Measurements from ENCODE around the gene ZNF337. TPM values are rescaled to one million over a fixed set of nuclear protein-coding genes. Genes with fewer than 3 reads are reported as not detected.
A peak's percentile ranks its signal among the peaks of the same experiment; 100 is the strongest.

The ZNF337 gene
- total RNA-seq, 1 donor from 2014 or later, result 15.6 TPM

DNA sequence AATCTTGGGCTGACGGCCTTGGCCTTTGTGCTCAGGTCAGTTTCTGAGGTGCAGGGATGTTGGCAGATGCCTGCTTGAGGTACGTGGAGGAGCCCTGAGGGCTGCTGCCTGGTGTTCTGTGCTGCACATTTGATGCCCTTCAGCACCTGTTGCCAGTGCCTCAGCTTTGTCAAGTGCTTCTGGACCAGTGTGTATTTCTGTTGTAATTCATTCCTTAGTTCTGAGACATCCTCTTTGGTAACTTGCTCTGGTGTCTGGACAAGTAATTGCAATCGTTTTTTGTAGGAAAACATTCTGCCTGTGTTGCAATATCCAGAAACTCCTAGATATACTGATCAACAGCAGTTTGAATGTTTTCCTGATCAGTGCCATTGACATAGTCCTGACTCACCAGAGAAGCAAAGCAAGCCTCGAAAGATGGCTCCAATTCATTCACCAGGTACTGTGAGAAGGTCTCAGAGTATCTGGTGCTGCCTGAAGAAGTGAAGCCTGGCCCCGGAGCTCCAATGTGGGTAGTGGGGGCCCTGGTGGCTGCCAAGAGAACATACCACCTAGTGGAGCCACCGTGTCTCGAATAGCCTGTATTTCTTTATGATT, 26.7 kb downstream of the ZNF337 start:
- Mint-ChIP-seq H3K27me3 (ENCODE audit: low read depth, unreplicated experiment) (no peaks in the 10 kb centered on the region), H3K36me3 (ENCODE audit: low read depth, unreplicated experiment) (peaks cover 15% of the 10 kb centered on the region), H3K4me1 (ENCODE audit: low read depth, unreplicated experiment) (peaks cover 5% of the 10 kb centered on the region), H3K9me3 (ENCODE audit: unreplicated experiment) (no peaks in the 10 kb centered on the region), H3K4me3 (ENCODE audit: unreplicated experiment) (no peak overlapping the region), H3K27ac (ENCODE audit: unreplicated experiment) (no peak overlapping the region)
- Histone ChIP-seq H2AFZ (ENCODE audit: low read depth, low read length) (no peak overlapping the region), H3K4me1 (ENCODE audit: insufficient read depth, low read length) (no peaks in the 10 kb centered on the region), H3K9me3 (ENCODE audit: insufficient read depth, low read depth, low read length) (no peaks in the 10 kb centered on the region), H3K27ac (ENCODE audit: low read depth, low read length) (no peak overlapping the region), H4K20me1 (ENCODE audit: insufficient read depth, low read length) (peaks cover 4% of the 10 kb centered on the region), H3K79me2 (ENCODE audit: insufficient read depth, low read length) (no peaks in the 10 kb centered on the region), H3K4me2 (ENCODE audit: low read length) (no peak overlapping the region), H3K4me3 (ENCODE audit: insufficient read depth, low read depth, low read length) (no peak overlapping the region), H3K27me3 (ENCODE audit: insufficient read depth, low read length) (no peaks in the 10 kb centered on the region), H3K36me3 (ENCODE audit: insufficient read depth, low read length) (peaks cover 14% of the 10 kb centered on the region), H3K9ac (ENCODE audit: low read length) (no peak overlapping the region)
- TF ChIP-seq, protein P1, sequence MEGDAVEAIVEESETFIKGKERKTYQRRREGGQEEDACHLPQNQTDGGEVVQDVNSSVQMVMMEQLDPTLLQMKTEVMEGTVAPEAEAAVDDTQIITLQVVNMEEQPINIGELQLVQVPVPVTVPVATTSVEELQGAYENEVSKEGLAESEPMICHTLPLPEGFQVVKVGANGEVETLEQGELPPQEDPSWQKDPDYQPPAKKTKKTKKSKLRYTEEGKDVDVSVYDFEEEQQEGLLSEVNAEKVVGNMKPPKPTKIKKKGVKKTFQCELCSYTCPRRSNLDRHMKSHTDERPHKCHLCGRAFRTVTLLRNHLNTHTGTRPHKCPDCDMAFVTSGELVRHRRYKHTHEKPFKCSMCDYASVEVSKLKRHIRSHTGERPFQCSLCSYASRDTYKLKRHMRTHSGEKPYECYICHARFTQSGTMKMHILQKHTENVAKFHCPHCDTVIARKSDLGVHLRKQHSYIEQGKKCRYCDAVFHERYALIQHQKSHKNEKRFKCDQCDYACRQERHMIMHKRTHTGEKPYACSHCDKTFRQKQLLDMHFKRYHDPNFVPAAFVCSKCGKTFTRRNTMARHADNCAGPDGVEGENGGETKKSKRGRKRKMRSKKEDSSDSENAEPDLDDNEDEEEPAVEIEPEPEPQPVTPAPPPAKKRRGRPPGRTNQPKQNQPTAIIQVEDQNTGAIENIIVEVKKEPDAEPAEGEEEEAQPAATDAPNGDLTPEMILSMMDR (IDR thresholded peaks at IDR 0.05; ENCODE audit: insufficient read depth, low read depth, low read length), result no peak
- TF ChIP-seq EZH2 (IDR thresholded peaks at IDR 0.05; ENCODE audit: insufficient read depth, low read length), result no peak
- peak; percentile 43 for DNase-seq (ENCODE audit: low read depth)
- peak; percentile 88 for FAIRE-seq

GRCh38 chr20:25668446-25668845, 28.2 kb downstream of the ZNF337 start:
- H3K27me3 ChIP-seq (ENCODE audit: insufficient read depth, low read length), result no peaks in the 10 kb centered on the region
- H3K27ac ChIP-seq (ENCODE audit: low read depth, low read length), result no peak overlapping the region
- no peak overlapping the region for H3K4me3 ChIP-seq (ENCODE audit: insufficient read depth, low read depth, low read length)
- Mint-ChIP-seq H3K9me3 (ENCODE audit: unreplicated experiment) (no peaks in the 10 kb centered on the region), H3K36me3 (ENCODE audit: low read depth, unreplicated experiment) (peaks cover 3% of the 10 kb centered on the region), H3K27ac (ENCODE audit: unreplicated experiment) (no peak overlapping the region), H3K4me3 (ENCODE audit: unreplicated experiment) (no peak overlapping the region), H3K27me3 (ENCODE audit: low read depth, unreplicated experiment) (no peaks in the 10 kb centered on the region), H3K4me1 (ENCODE audit: low read depth, unreplicated experiment) (peaks cover 5% of the 10 kb centered on the region)
- H3K79me2 ChIP-seq (ENCODE audit: insufficient read depth, low read length), result no peaks in the 10 kb centered on the region
- TF ChIP-seq EZH2 (IDR thresholded peaks at IDR 0.05; ENCODE audit: insufficient read depth, low read length), result no peak
- TF ChIP-seq, protein P1 (IDR thresholded peaks at IDR 0.05; ENCODE audit: insufficient read depth, low read depth, low read length), result no peak
- no peaks in the 10 kb centered on the region for H4K20me1 ChIP-seq (ENCODE audit: insufficient read depth, low read length)
- FAIRE-seq (no peak), DNase-seq (ENCODE audit: low read depth) (no peak)
- H3K9ac ChIP-seq (ENCODE audit: low read length), result no peak overlapping the region
- H3K36me3 ChIP-seq (ENCODE audit: insufficient read depth, low read length), result peaks cover 1% of the 10 kb centered on the region
- H3K4me1 ChIP-seq (ENCODE audit: insufficient read depth, low read length), result no peaks in the 10 kb centered on the region
- H3K9me3 ChIP-seq (ENCODE audit: insufficient read depth, low read depth, low read length), result no peaks in the 10 kb centered on the region
- H2AFZ ChIP-seq (ENCODE audit: low read depth, low read length), result no peak overlapping the region
- no peak overlapping the region for H3K4me2 ChIP-seq (ENCODE audit: low read length)

DNA sequence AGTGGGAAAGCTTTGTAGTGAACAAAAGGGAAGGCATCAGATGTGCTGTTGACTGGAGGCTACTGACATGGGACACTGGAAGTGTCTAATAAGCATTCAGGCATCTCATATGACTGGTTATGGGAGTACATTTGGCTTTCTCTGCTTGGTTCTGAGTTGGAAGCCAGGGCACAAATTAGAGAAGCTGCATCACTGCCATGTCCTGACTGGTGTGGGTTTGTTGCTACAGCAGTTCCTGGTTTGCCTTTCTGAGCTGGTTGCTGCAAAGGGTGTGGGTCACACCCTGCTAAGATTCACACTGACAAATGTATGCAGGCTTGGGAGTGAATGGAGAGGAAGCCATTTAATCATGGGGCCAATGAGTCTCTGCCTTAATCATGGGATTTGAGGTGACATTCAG, 36.7 kb downstream of the ZNF337 start:
- Histone ChIP-seq H4K20me1 (ENCODE audit: insufficient read depth, low read length) (no peaks in the 10 kb centered on the region), H3K4me1 (ENCODE audit: insufficient read depth, low read length) (no peaks in the 10 kb centered on the region), H3K4me2 (ENCODE audit: low read length) (no peak overlapping the region), H3K4me3 (ENCODE audit: insufficient read depth, low read depth, low read length) (no peak overlapping the region), H3K27ac (ENCODE audit: low read depth, low read length) (no peak overlapping the region), H2AFZ (ENCODE audit: low read depth, low read length) (no peak overlapping the region), H3K9ac (ENCODE audit: low read length) (no peak overlapping the region), H3K9me3 (ENCODE audit: insufficient read depth, low read depth, low read length) (no peaks in the 10 kb centered on the region), H3K36me3 (ENCODE audit: insufficient read depth, low read length) (no peaks in the 10 kb centered on the region), H3K79me2 (ENCODE audit: insufficient read depth, low read length) (no peaks in the 10 kb centered on the region), H3K27me3 (ENCODE audit: insufficient read depth, low read length) (no peaks in the 10 kb centered on the region)
- Mint-ChIP-seq H3K9me3 (ENCODE audit: unreplicated experiment) (no peaks in the 10 kb centered on the region), H3K4me1 (ENCODE audit: low read depth, unreplicated experiment) (no peaks in the 10 kb centered on the region), H3K27me3 (ENCODE audit: low read depth, unreplicated experiment) (no peaks in the 10 kb centered on the region), H3K4me3 (ENCODE audit: unreplicated experiment) (no peak overlapping the region), H3K36me3 (ENCODE audit: low read depth, unreplicated experiment) (no peaks in the 10 kb centered on the region), H3K27ac (ENCODE audit: unreplicated experiment) (no peak overlapping the region)
- TF ChIP-seq, protein P1 (IDR thresholded peaks at IDR 0.05; ENCODE audit: insufficient read depth, low read depth, low read length), result no peak
- no peak for TF ChIP-seq EZH2 (IDR thresholded peaks at IDR 0.05; ENCODE audit: insufficient read depth, low read length)
- no peak for FAIRE-seq
- DNase-seq (ENCODE audit: low read depth), result no peak
